ENCODE measurements around the gene OR6A2.

GRCh38 chr11:6799402-6799801 is at the start of gene OR6A2:
- TF ChIP-seq CTCF (conservative IDR thresholded peaks at IDR 0.05; ENCODE audit: low read depth, low read length) (no peak), SMC3 (IDR thresholded peaks at IDR 0.05; ENCODE audit: low read depth, low read length) (no peak), POLR2A (IDR thresholded peaks at IDR 0.05; ENCODE audit: low read depth, low read length) (no peak), RCOR1 (IDR thresholded peaks at IDR 0.05; ENCODE audit: insufficient replicate concordance, low read length) (no peak), MXI1 (IDR thresholded peaks at IDR 0.05; ENCODE audit: borderline replicate concordance, low read depth, low read length) (no peak), MAFK (IDR thresholded peaks at IDR 0.05; ENCODE audit: low read depth, low read length) (no peak), USF2 (IDR thresholded peaks at IDR 0.05; ENCODE audit: low read depth, low read length) (no peak), RAD21 (IDR thresholded peaks at IDR 0.05; ENCODE audit: low read length) (no peak), RFX5 (IDR thresholded peaks at IDR 0.05; ENCODE audit: low read depth, low read length) (no peak), NFE2L2 (IDR thresholded peaks at IDR 0.05; ENCODE audit: low read depth, low read length) (no peak), BHLHE40 (IDR thresholded peaks at IDR 0.05; ENCODE audit: low read depth, low read length) (no peak), CEBPB (IDR thresholded peaks at IDR 0.05; ENCODE audit: low read depth, low read length) (no peak), ELK1 (IDR thresholded peaks at IDR 0.05; ENCODE audit: borderline replicate concordance, low read depth, low read length) (no peak), FOS (IDR thresholded peaks at IDR 0.05; ENCODE audit: low read depth, low read length) (no peak)

All from IMR-90 (cell line).